HT-29 (cell line): Measurements from ENCODE around the gene RNF224. TPM values are rescaled to one million over a fixed set of nuclear protein-coding genes. Genes with fewer than 3 reads are reported as not detected.

Experiments
- DNase-seq: peaks from one replicate; pipeline ENCODE4 v3.0.0-alpha.2; 2015; ENCODE audit warnings: low spot score
- total RNA-seq: library from RNA; depleted of rRNA; stranded (reverse); fragments of >200 nt; shearing (Covaris generic); gene quantifications from 2 replicates; pipeline ENCODE4 v1.2.3, GENCODE V29; 2014

The RNF224 gene
- total RNA-seq, 1 experiment from 2014 or later, result 0.38 TPM

DNA sequence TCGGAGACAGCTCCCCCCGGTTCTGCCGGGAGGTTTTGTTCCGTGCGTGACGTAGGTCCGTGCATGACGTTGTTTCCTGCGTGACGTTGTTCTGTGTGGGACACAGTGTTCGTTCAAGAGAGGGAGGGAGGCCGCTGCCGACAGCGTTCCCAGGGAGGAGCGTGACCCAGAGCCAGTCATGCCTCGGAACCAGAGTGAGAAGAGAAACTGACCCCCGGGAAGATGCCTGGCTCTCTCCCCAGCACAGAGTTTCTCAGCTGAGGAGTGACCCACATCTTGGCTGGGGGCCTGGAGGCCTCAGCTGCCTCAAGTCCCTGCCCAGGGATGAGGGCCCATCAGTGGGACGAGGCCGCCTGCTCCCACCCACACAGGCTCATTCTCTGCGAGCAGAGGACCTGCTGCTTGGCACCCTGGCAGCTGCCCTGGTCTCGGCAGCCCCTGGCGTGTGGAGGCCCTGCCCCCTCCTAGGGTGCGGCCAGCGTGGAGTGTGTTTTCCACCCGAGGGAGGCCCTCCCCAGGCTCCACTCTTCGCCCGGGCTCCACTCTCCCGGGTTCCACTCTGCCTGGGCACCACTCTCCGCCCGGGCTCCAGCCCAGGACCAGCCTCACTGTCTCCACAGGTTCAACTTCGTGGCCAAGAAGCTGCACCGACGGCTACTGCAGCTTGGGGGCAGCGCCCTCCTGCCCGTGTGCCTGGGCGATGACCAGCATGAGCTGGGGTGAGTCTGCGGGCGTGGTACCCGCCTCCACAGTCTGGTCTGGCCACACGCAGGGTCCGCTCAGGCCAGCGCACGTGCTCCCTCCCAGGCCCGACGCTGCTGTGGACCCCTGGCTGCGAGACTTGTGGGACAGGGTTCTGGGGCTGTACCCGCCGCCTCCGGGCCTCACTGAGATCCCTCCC, 13.9 kb upstream of the RNF224 start:
- DNase-seq, result no peak

DNA sequence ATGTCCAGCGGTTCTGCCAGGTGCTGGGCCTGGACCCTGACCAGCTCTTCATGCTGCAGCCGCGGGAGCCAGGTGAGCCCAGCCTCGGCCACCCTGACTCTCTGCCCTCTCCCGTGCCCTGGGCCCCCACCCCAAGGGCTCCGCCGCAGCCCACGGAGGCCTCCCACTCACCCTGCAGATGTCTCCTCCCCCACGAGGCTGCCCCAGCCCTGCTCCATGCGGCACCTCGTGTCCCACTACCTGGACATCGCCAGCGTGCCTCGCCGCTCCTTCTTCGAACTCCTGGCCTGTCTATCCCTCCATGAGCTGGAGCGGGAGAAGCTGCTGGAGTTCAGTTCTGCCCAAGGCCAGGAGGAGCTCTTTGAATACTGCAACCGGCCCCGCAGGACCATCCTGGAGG, 12.7 kb upstream of the RNF224 start:
- DNase-seq, result no peak

DNA sequence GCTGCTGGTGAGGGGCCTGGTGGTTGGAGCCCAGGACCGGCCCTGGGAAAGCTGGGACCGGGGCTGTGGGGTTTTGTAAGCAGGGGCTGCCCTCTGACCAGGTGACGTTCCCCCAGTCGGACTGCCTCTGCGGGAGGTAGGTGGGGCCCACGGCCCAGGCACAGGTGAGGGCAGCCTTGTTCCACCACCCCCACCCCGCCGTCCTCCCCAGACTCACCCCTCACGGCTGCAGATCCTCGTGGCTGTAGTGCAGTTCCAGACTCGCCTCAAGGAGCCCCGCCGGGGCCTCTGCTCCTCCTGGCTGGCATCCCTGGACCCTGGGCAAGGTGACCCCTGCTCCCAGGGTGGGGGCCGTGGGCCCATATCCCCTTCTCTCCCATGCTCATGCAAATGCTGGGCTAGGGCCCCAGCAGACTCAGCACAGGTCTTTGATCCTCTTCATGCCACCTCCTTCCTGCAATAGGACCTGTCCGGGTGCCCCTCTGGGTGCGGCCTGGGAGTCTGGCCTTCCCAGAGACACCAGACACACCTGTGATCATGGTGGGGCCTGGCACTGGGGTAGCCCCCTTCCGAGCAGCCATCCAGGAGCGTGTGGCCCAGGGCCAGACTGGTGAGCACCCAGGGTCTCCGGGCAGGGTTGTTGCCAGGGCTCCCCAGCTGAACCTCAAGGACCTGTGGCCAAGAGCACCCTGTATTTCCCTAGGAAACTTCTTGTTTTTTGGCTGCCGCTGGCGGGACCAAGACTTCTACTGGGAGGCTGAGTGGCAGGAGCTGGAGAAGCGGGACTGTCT, 11.9 kb upstream of the RNF224 start:
- no peak for DNase-seq

DNA sequence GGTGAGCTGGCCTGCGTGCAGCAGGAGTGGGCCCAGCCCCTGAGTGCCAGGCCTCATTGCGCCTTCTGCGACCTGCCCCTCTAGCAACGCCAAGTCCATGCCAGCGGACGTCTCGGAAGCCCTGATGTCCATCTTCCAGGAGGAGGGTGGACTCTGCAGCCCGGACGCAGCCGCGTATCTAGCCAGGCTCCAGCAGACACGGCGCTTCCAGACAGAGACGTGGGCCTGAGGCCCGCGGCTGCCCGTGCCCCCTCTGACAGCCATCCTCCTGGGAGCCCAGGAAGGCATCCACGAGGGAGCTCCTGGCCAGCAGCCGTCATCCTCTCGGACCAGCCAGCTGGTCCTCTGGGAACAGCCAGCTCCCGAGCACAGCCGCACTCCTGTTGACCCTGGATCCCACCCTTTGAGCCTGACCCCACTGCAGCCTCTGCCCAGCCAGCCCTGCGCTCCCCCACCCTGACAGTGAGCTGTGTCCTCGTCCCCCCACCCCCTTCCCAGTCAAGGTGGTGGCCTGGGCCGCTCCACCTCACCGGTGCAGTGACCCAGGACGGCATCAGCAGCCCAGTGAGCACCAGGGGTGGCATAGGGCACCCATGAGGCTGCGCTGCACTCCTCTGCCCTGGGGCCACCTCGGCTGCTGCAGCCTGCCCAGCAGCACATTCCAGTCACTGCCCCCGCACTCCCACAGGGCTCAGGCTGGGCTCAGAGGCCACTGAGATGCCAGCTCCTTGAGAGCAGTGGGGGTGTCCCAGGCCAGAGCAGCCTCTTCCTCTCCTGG, 10.9 kb upstream of the RNF224 start:
- DNase-seq, result no peak

DNA sequence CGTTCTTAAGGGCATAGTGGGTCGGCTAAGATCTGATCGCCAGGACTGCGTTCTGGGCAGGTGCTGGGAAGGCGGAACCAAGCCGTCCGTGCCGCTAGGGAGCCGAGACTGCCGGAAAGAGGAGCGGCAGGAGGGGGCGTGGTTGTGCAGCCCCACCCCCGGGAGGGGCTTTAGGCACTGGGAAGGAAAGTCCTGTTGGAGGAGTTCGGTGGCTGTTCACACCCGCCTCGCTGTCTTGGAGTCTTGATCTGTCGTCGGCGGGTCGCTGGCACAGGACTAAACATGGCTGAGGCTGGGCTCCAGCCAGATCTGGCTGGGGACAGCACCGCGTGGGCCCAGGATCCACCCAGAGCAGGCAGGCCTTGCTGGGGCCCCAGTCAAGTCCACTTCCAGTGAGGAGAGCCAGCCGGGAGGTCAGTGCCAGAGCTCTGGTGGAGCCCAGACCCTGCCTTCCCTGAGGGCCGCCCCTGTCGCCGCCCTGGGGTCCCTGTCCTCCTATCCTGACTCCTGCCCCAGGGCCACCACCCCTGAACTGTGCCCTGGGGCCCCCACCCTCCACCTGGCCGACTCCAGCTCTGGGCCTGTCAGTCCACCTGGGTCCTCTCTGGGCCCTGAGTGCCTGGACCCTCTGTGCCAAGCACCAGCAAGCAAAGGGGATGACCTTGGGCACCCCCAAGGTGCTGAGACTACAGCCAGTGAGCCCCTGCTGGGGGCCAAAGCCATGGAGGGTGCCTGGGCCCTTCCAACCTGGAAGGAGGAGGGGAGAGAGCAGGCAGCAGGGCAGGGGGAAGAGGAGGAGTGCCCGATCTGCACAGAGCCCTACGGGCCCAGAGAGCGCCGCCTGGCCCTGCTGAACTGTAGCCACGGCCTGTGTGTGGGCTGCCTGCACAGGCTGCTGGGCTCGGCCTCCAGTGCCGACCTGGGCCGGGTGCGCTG, 9.8 kb upstream of the RNF224 start:
- DNase-seq, result peak; percentile 91

DNA sequence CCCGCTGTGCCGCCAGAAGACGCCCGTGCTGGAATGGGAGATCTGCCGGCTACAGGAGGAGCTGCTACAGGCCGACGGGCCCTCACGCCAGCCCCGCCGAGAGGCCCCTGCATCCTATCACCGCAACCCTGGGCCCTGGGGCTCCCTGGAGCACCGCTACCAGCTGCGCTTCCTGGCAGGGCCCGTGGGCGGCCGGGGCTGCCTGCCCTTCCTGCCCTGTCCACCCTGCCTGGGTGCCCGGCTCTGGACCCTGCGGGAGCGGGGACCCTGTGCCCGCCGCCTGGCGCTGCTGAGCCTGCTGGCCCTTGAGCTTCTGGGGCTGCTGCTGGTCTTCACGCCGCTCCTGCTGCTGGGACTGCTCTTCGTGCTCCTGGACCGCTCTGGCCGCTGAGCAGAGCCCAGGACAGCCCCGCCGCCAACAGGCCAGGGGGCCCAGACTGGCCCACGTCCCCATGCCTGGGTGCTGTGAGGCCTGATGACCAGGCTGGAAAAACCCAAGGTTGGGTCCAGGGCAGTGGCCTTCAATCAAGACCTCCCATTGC, 9.0 kb upstream of the RNF224 start:
- DNase-seq, result no peak

DNA sequence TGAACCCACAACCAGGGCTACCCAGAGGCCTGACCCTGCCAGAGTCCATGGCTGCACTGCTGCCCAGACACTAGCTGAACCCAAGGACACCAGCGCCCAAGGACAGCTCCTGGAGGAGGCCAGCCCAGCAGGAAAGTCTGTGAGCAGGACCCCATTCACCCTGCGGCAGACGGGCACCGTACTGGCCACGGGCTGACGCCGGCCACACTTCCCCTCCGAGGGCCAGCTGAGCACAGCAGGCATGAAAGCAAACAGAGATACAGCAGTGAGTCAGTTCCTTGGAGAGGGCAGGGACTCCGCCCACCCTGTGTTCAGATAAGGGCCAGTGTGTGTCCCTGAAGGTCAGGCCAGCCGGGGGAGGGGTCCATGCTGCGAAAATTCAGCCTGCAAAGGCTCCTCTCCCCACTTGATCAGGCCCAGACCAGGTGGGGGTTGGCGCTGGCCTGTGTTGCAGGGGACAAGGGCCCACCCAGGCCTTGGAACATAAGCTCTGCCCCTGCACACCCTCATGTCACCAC, 8.5 kb upstream of the RNF224 start:
- peak; percentile 64 for DNase-seq

DNA sequence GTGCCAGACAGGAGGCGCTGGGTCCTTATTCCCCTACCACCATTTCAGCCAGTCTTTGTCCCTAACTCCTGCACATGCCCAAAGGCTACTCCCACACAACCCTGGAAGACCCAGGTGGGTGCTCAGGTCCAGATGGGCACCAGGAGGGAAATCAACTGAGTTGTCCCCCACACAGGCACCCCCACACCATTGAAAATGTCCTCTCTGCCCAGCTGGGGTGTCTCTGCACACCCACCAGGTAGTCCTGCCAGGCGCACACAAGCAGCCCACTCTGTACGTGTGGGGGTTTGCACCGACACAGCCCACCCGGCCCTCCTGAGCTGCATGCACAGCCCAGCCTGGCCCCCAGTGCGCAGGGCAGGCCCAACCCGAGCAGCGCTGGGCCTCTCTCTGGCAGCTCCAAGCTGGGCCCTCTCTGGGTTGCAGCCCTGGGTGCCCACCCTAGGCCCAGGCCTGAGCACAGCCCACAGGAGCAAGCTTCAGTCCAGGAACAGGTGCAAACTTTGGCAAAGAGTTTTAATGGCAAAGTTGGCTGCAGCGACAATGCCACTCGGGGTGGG, 7.5 kb upstream of the RNF224 start:
- no peak for DNase-seq

DNA sequence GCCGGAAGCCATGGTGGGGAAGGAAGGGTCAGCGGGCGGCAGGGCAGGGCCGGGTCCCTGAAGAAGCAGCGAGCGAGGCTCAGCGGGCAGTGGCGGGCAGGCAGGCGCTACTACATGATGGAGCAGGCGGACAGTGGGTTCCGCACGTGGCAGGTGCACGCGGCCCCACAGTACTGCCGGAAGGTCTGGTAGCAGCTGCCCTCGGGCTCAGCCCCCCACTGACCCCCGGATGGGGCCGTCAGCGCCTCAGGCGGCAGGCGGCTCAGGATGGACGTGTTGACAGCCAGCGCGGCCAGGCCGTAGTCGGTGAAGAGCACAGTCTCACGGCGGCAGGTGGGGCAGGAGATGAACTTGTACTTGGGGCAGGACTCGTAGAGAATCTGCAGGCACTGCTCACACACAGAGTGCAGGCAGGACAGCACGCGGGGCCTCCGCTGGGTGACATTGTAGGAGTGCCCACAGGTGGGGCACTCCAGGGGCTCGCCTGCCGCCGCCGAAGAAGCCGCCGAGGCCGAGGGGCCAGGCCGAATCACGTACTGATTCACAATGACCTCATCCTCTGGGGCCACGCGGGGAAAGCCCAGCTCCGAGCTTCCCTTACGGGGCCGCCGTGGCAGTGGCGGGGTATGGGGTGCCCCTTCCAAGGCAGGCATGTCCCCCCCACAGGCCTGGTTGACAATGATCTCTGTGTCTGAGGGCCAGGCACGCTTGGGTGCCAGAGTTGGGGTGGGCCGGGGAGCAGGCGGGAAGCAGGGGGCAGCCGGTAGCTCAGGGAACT, 6.8 kb upstream of the RNF224 start:
- no peak for DNase-seq

DNA sequence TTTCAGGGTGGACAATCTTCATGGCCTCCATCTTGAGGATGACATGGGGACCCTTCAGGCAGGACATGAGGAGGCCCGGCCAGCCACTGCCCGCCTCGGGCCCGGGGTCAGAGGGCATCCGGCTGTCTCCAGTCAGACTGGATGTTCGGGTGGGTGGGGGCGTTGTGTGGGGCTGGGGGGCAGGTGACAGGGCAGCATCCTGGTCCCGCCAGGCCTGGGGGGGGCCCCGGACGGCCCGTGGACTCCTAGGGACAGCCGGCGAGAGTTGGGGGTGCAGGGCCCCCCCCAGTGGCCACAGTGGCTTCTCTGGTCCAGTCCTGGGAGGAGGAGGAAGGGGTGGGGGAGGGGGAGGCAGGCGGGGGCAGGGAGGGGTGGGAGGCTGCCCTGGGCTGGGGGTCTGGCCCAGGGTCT, 6.2 kb upstream of the RNF224 start:
- DNase-seq, result no peak

DNA sequence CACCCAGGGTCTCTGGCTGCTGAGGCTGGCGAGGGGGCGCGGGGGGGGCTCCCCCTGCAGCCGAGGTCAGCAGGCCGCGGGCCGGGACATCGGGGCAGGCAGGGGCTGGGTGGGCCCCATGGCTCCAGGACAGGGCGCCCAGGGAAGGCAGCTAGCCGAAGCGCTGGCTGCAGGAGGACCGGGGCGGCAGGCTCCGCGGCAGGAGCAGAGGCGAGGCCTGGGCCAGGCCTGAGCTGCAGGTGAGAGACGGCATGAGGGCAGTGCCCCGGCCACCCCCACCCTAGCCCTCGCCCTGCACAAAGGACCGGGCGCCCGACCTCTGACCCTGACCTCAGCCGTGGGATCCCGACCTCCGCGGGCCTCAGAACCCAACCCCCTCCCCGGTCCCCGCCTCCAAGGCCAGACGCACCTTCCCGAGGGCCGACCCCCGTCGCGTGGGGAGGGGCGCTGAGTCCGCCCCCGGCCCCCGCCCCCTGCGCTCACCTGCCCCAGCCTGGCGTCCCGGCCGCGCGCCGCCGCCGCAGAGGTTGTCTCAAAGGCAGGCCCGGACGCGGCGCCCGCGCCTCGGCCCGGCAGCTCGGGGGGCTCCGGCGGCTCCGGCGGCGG, 5.7 kb upstream of the RNF224 start:
- no peak for DNase-seq

DNA sequence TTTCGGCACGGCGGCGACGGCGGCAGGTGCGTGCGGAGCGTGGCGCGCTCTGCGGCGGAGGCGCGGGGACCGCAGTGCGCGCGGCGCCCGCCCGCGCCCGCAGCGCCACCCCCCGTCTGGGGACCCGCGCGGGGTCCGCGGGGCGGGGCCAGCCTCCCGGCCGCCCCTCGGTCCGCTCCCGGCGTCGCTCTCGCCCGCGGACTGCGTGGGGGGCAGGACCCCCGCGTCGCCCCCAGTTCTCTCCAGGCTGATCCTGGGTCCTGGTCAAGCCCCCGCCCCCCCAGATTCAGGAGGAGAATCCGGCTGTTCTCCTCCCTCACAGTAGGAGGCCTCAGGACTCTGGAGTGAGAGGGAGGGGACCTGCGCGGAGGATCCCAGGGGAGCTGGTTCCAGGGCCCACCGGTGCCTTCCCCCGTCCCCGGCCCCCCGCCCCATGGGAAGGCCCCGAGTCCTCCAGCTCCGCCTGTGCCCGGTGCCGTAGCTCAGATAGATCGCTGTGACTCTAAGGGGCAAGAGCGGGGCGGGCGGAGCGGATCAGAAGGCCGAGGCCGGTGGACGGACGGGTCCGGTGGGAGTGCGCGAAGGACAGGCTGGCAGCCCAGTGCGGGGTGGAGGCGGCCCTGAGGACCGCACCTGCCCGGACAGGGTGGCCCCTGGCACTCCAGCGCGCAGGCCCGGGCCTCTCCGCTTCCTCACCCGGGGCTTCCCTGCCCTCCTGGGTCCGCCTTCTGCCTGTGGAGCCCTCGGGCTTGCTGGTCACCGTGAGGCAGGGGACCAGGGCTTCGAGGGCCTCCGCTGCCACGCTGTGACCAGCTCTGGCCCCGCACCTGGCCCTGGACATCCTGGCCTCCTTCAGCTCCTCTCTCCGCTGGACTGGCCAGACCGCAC, 4.9 kb upstream of the RNF224 start, which contains the start of gene RNF208:
TSS of gene RNF208 (minus strand) at position 51 of the 888 bp plus-strand sequence. CDS start 1,028 bp downstream, outside the sequence.
- no peak for DNase-seq

DNA sequence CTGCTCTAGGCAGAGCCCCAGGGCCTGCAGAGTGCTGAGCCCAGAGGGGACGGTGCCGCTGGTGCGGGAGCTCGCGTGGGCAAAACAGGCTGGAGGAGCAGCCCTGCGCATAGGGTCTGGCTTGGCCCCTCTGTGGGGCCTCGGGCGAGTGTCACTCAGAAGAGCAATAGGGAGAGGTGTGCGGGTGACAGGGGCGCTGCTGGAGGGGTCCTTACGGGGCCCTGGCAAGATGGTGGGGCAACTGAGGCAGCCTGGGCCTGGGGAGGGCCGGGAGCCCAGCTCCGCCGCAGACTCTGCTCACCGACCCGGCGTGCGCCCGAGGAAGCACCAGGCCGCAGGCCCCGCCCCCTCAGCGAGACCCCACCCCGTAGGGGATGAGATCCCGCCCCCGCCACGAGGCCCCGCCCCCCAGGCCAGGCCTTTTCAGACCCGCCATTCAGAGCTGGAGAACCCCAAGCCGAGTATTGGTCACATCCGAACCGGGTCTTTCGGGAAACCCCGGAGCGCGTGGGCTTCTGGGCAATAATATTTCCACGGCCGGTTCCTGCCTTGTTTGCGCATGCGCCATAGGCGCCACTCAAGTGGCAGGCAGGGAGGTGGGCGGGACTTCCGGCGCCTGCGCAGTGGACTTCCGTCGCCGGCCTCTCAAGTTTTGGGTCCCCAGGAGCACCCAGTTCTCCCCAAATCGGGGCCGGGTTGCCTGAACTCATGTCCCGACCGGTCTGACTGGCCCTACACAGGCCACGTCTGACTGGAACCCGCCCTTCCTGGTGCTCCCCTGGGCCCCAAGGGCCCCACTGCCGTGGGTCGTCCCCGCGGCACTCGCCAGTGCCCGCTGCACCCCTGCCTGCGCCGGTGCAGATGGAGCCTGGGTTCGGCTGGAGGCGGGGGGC, 4.0 kb upstream of the RNF224 start:
- DNase-seq, result peak; percentile 98

DNA sequence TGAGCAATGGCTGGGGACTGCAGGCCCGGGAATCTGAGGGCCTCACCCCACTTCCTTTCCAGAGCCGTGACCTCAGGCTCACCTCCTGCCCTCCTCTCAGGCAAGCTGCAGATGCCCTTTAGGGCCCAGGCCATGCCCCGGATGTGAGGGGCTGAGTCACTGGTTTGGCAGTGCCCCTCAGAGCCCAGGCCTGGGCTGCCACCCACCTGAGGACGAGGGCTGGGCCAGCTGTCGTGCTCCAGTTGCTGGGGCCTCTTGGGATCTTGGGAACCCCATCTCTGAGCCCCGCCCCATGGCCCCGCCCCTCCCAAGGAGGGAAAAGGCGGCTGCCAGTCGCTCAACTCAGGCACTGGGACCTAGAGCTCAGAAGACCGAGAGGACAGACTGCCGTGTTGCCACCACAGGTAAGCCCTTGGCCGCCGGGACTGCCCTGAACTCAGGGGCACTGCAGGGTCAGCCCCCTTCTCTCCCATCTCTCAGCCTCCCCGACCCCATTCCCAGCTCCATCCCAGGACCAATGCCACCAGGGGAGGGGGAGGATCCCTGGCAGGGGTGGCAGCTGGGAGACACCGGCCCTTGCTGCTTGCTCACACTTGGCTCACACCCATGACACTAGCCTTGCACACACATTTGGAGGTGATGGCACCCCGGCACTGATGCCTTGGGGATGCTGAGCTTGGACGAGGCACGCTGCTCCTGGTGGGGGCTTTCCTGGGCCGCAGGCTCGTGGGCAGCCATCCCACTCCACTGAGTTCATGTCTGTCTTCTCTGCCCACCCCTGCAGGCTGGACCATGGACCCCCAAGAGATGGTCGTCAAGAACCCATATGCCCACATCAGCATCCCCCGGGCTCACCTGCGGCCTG, 2.2 kb upstream of the RNF224 start, which contains the start of gene CYSRT1:
TSS of gene CYSRT1 (plus strand) at position 345 of the 865 bp plus-strand sequence. CDS start at position 793, 448 bp downstream.
- no peak for DNase-seq

DNA sequence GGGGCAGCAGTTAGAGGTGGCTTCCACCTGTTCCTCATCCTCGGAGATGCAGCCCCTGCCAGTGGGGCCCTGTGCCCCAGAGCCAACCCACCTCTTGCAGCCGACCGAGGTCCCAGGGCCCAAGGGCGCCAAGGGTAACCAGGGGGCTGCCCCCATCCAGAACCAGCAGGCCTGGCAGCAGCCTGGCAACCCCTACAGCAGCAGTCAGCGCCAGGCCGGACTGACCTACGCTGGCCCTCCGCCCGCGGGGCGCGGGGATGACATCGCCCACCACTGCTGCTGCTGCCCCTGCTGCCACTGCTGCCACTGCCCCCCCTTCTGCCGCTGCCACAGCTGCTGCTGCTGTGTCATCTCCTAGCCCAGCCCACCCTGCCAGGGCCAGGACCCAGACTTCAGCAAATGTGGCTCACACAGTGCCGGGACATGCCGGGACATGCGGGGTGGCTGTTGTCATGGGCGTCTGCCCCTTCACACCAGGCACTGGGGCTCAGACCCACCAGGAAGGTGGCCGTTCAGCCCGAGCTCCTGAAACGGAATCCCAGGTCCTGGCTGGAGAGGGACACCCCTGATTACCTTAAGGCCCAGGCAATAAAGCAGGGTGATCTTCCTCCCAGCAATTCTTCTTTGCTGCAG, 1.5 kb upstream of the RNF224 start:
- no peak for DNase-seq
